UCSD-AML1 (cell line): Measurements from ENCODE around the gene AHI1.
A peak's percentile ranks its signal among the peaks of the same experiment; 100 is the strongest.

Experiments used
- DNase-seq: peaks from one replicate; lab custom pipeline; 2025; ENCODE audit not compliant: unreplicated experiment; lab: John Stamatoyannopoulos, UW

AHI1 gene

GRCh38 chr6:135497412-135498184, at the start of gene AHI1:
Gene AHI1, minus strand, starts transcription at chr6:135497740. Its CDS starts 5,503 bp downstream, at chr6:135492237.
- peak; percentile 44 for DNase-seq

GRCh38 chr6:135546680-135547418, 49.3 kb upstream of the AHI1 start:
- no peak for DNase-seq

DNA sequence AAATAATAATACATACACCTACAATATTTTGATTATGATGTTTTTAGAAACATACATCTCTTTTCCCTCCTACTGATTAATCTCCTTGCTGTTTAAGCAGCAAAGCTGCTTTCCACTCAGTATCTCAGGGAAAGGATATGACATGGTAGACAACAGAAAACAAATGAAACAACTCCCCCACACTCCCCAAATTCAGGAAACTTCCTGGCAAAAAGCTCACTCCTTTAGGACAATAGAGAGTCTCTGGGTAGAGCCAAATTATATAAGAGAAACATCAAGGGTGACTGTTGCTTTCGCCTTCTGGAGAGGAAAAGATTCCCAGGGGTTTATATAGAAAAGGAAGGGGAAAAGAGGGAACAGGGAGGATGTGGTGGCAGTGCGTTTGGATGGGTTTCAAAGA, 48.7 kb upstream of the AHI1 start:
- no peak for DNase-seq

DNA sequence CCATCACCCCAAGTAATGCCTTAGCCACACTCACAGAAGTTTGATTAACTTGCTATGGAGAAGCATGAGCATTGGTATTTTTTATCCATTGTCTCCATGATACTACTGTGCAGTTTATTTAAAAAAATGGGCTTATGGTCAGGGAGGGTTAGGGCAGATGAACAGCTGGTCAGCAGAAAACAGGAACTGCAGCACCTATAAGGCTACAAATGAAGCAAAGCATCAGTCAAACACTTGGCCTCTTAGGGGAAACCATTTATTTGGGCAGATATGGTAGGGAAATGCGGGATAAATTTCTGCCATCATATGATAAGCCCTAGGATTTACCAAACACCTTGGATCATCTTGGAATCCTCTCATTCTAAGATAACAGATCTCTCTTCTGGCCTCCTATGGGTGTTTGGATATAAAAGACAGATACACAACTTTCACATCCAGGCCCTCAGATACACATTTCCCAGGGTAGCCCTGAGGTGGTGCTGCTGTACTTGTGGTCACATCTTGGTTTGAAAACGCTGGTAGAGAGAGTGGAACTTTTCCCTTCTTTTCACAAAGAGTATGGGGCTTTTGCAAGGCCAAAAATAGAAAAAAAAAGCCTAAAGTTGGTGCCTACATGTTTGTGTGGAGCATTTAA, 42.8 kb upstream of the AHI1 start:
- DNase-seq: no peak

- no peak for DNase-seq
Measured at GRCh38 chr6:135537741-135538301, 40.3 kb upstream of the AHI1 start.

GRCh38 chr6:135535989-135536414, 38.5 kb upstream of the AHI1 start:
- DNase-seq: no peak

DNA sequence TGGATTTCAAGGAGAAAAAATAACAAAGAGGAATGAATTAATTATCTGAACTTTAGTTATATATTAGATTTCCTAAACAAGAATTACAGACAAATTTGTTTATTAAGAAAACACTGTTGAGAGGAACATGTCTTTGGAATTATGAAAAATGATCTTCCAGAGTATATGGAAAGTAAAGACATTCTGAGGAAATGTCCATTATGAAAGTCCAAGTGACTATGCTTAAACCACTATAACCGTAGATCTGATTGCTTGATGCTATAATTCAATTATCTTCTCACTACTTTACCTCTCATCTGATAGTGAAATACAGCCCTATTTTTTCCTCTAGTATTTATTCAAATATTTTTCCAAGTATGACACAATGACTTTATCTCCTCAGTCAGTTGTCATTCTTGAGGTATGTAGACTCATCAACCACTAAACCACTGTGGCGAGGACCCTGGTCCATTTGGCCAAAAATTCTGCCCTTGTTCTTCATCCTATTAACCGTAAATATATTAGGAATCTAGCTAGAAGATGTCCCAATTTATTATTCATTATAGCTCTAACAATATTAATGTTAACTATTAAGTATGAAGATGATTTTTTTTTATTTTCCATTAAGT, 37.3 kb upstream of the AHI1 start:
- no peak for DNase-seq

- DNase-seq: no peak
Measured at GRCh38 chr6:135532559-135532958, 35.0 kb upstream of the AHI1 start.

DNA sequence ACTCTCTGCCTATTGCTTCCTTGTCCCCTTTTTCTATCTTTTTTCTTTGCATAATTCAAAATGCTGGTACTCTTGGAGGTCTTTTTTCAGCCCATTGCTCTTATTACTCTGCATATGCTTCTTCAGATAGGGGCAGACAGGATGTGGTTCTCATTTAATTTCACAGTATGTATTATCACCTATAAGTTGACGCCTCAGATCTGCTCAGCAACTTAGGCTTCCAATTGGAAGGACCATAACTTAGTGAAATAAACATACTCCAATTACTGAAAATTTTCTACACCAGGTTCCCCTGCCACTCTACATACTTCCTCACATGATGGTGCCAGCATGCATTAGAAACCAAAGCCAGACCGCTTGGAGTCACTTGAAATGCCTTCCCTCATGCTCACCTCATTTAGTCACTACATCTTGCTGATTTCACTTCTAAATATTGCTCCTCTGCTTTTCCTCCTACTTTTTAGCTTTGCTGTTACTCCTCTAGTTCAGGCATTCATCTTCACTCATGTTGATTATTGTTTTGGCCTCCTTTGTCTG, 34.5 kb upstream of the AHI1 start:
- no peak for DNase-seq

GRCh38 chr6:135530113-135530512, 32.6 kb upstream of the AHI1 start:
- no peak for DNase-seq

- no peak for DNase-seq
Measured at GRCh38 chr6:135527960-135528249, 30.4 kb upstream of the AHI1 start.

GRCh38 chr6:135527116-135527959, 29.8 kb upstream of the AHI1 start:
- no peak for DNase-seq

GRCh38 chr6:135525594-135525993, 28.1 kb upstream of the AHI1 start:
- no peak for DNase-seq

DNA sequence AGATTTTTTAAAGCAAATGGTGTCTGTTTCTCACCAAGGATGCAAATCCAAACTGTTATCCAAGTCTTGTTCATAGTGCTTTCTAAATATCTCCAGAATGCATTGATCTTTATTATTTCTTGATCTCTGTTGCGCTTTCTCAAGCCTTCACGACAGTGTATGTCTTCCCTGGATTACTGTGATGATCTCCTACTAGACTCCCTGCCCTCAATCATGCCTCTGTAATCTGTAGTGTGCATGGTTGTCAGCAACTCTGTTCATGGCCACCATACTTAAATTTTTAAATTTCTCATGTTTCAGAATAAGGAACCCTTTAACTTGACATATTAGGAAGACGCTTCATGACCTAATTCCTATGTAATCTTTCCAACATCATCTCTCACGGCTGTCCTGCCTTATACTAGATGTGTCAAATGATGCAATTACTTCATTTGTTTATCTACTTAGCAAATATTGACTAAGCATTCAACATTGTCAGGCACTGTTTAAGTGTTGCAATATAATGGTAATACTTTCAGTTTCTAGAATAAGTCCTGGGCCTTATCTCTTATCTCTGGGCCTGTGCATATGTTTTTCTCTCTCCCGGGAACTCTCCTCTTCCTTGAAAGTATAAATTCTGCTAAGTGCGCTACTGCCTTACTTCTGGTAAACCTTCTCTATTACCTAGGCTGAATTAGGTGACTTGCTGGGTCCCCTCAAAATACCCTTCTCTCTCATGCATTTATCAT, 25.6 kb upstream of the AHI1 start:
- DNase-seq: no peak

GRCh38 chr6:135521431-135521830, 23.9 kb upstream of the AHI1 start:
- no peak for DNase-seq

- no peak for DNase-seq
Measured at GRCh38 chr6:135520781-135521180, 23.2 kb upstream of the AHI1 start.

- DNase-seq: no peak
Measured at GRCh38 chr6:135519348-135519747, 21.8 kb upstream of the AHI1 start.

GRCh38 chr6:135517527-135517926, 20.0 kb upstream of the AHI1 start:
- DNase-seq: no peak

DNA sequence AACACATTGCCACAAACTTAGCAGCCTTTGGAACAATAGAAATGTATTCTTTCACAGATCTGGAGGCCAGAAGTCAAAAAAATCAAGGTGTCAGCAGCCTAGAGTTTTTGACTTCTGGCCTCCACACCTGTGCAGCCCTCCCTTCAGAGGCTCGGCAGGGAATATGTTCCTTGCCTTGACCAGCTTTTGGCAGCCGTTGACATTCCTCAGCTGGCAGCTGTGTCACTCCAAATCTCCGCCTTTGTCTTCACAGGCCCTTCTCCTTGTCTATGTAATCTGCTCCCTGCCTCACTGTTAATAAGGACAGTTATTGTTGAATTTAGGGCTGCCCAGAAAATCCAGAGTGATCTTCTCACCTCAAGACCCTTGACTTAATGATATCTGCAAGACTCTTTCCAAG, 17.2 kb upstream of the AHI1 start:
- DNase-seq: no peak
